Omental fat pad (tissue), 4 donors: Measurements from ENCODE around the gene B4GALNT4. TPM values are rescaled to one million over a fixed set of nuclear protein-coding genes. Genes with fewer than 3 reads are reported as not detected.
"Not testable (repeated sequence)": the region's sequence is repeated elsewhere in the genome, so short reads cannot be mapped to it uniquely, and the experiment has no call there.

Source experiments
- ATAC-seq: fragments of 150-250 bp; one replicate; pipeline ENCODE4 v1.9.1; 2016; ENCODE audit warnings: mild to moderate bottlenecking, moderate library complexity; ENCODE audit not compliant: low FRiP score
- DNase-seq: peaks from one replicate; pipeline ENCODE4 v3.0.0-alpha.2; 2019; ENCODE audit warnings: low spot score
- total RNA-seq, 4 donors: library from RNA; depleted of rRNA; stranded (reverse); fragments of >200 nt; gene quantifications; one replicate each; pipeline ENCODE4 v1.1.0, GENCODE V29; 2016
- TF ChIP-seq, protein P1 (sequence below), 3 donors: fragments of 450-650 bp; IDR thresholded peaks; one replicate each; pipeline ENCODE4 v1.5.1; 2016 to 2017; ENCODE audit warnings: antibody characterized with exemption in 3 of 3, mild to moderate bottlenecking in 3 of 3, moderate library complexity in 2 of 3

Gene B4GALNT4
- total RNA-seq, 4 donors from 2014 or later = 1.4 to 4.1 (median 2.5) TPM

DNA sequence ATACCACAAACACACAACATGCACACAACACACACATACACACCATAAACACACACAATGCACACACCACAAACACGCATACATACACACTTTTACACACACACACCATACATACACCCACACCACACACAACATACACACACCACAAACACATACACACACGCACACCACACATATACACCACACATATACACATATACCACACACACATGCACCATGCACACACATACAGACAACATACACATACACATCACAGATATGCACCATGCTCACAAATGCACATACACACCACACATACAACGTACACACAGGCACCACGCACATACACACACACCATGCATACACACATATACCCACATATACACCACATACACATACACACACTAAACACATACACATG, 11.7 kb upstream of the B4GALNT4 start:
- ATAC-seq = no peak
- DNase-seq = no peak
- TF ChIP-seq, protein P1, sequence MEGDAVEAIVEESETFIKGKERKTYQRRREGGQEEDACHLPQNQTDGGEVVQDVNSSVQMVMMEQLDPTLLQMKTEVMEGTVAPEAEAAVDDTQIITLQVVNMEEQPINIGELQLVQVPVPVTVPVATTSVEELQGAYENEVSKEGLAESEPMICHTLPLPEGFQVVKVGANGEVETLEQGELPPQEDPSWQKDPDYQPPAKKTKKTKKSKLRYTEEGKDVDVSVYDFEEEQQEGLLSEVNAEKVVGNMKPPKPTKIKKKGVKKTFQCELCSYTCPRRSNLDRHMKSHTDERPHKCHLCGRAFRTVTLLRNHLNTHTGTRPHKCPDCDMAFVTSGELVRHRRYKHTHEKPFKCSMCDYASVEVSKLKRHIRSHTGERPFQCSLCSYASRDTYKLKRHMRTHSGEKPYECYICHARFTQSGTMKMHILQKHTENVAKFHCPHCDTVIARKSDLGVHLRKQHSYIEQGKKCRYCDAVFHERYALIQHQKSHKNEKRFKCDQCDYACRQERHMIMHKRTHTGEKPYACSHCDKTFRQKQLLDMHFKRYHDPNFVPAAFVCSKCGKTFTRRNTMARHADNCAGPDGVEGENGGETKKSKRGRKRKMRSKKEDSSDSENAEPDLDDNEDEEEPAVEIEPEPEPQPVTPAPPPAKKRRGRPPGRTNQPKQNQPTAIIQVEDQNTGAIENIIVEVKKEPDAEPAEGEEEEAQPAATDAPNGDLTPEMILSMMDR (IDR thresholded peaks at IDR 0.05) = no peak

GRCh38 chr11:358129-358800, 11.0 kb upstream of the B4GALNT4 start:
- TF ChIP-seq, protein P1 (IDR thresholded peaks at IDR 0.05) = no peak
- ATAC-seq = no peak
- no peak for DNase-seq

DNA sequence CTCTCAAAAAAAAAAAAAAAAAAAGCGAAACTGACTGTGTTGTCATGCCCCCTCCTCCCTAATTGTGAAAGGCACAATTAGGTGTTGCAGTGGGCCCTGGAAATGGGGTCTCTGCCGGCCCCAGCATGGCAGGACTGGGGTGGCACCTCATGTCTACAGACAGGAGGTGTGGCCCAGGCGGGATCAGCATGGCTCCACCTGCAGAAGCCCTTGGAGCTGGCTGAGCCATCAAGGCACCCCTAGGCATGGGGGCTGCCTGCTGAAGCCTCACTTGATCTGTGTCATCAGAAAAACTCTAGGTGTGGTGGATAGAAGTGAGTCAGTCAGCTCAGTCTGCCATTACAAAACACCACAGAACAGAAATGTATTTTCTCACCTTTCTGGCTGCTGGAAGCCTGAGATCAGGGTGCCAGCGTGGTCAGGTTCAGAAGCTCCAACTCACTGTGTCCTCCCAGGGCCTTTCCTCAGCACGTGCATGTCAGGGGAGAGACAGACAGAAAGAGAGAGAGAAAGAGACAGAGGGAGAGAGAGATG, 10.1 kb upstream of the B4GALNT4 start:
- no peak for ATAC-seq
- TF ChIP-seq, protein P1 (IDR thresholded peaks at IDR 0.05) = no peak
- DNase-seq = no peak

GRCh38 chr11:360326-361280, 8.7 kb upstream of the B4GALNT4 start:
- TF ChIP-seq, protein P1 (IDR thresholded peaks at IDR 0.05) = no peak
- DNase-seq = no peak
- no peak for ATAC-seq

GRCh38 chr11:362642-363442, 6.5 kb upstream of the B4GALNT4 start:
- TF ChIP-seq, protein P1 (IDR thresholded peaks at IDR 0.05) = no peak
- DNase-seq (no peak), ATAC-seq (no peak)

- not testable (repeated sequence) for DNase-seq, ATAC-seq
Observed at GRCh38 chr11:363443-363805, 5.9 kb upstream of the B4GALNT4 start.
